GM13976 (cell line): ENCODE data around the gene ENAH.

Experiments used
- DNase-seq: peaks from one replicate; pipeline ENCODE4 v3.0.0; 2012; ENCODE audit warnings: low spot score
- CTCF ChIP-seq: IDR thresholded peaks from 2 replicates; pipeline ENCODE4 v1.5.1; 2012; ENCODE audit warnings: borderline replicate concordance, mild to moderate bottlenecking; ENCODE audit not compliant: insufficient read depth; ENCODE audit errors: extremely low read depth, missing control alignments, control extremely low read depth
- in situ Hi-C: fragments of 300-500 bp; cut with MboI; formaldehyde crosslinking; loops from one replicate; pipeline ENCODE4 v1.12.0; 2022; ENCODE audit warnings: low sequenced_read_pairs, mixed read lengths, inconsistent platforms; ENCODE audit not compliant: unreplicated experiment

ENAH gene

DNA sequence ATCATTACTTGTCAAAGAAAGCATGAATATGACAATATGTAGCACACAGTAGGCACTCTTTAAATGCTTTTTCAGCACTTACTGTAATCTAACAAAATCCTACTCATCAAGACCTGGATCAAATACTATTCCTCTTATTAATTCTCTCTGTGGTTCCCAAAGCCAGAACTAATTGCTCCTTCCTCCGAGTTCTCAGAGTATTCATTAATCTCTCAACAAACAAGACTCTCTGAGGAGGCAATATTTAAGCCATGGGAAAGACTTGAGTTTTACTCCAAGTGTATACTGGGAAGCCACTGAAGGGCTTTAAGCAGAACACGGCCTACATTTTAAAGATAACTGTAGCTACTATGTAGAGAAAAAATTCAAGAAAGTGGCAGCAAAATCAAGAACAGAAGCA lies 79.7 kb downstream of the ENAH start:
- in situ Hi-C loops, result no loop called here
- TF ChIP-seq CTCF, result no peak
- no peak for DNase-seq

DNA sequence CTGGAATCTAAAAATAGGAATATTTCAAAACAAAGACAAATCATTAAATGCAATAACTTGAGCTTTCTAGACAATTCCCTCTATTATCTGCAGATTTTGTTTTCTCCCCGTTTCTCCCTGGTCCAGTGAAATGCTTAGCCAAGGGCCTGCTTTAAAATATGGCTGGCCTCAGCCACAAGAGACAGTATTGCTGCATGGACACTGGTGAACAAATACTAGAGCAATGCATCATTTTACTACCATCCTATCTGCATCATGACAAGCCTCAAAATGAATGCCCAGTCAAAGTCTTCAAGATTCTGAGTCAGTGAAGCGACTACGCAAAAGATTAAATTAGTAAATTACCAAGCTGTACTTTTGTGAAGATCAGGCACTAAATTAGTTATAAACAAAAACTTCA lies 80.5 kb downstream of the ENAH start:
- TF ChIP-seq CTCF, result no peak
- DNase-seq, result no peak
- in situ Hi-C loops, result no loop called here

GRCh38 chr1:225567789-225568188 lies 85.1 kb downstream of the ENAH start:
- in situ Hi-C loops, result no loop called here
- DNase-seq, result no peak
- TF ChIP-seq CTCF, result peak; percentile 6

GRCh38 chr1:225565847-225566246 lies 87.1 kb downstream of the ENAH start:
- TF ChIP-seq CTCF, result no peak
- DNase-seq, result no peak
- in situ Hi-C loops, result no loop called here

DNA sequence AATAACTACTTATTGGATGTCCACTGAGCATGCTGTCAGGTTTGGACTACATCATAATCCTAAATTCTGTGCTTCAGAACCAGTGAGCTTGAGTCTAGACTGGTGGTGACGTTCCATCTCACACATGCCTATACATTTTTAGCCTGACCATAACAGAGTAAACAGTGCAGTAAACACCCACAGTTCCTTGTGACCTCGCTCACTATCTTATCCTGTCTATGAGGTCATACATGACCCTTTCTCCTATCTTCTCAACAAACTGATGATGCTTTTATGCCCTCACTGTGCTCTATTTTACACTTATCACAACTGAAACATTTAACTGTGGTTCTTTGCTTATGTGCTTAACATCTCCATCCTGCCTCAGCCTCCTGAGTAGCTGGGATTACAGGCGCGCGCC lies 91.2 kb downstream of the ENAH start:
- TF ChIP-seq CTCF, result no peak

GRCh38 chr1:225559902-225560301 lies 93.0 kb downstream of the ENAH start:
- DNase-seq, result no peak
- TF ChIP-seq CTCF, result no peak
- in situ Hi-C loops, result no loop called here

More for the DNA sequence above, 91.2 kb downstream of the ENAH start:
- in situ Hi-C loops, result no loop called here
- no peak for DNase-seq

GRCh38 chr1:225559326-225559725 lies 93.6 kb downstream of the ENAH start:
- no peak for TF ChIP-seq CTCF
- in situ Hi-C loops, result no loop called here
- DNase-seq, result no peak
